ENCODE data around the gene CAPG. TPM values are rescaled to one million over a fixed set of nuclear protein-coding genes. Genes with fewer than 3 reads are reported as not detected.
"Not testable (repeated sequence)": the region's sequence is repeated elsewhere in the genome, so short reads cannot be mapped to it uniquely, and the experiment has no call there.

The CAPG gene
- total RNA-seq, 1 donor from 2014 or later = 63.1 TPM

DNA sequence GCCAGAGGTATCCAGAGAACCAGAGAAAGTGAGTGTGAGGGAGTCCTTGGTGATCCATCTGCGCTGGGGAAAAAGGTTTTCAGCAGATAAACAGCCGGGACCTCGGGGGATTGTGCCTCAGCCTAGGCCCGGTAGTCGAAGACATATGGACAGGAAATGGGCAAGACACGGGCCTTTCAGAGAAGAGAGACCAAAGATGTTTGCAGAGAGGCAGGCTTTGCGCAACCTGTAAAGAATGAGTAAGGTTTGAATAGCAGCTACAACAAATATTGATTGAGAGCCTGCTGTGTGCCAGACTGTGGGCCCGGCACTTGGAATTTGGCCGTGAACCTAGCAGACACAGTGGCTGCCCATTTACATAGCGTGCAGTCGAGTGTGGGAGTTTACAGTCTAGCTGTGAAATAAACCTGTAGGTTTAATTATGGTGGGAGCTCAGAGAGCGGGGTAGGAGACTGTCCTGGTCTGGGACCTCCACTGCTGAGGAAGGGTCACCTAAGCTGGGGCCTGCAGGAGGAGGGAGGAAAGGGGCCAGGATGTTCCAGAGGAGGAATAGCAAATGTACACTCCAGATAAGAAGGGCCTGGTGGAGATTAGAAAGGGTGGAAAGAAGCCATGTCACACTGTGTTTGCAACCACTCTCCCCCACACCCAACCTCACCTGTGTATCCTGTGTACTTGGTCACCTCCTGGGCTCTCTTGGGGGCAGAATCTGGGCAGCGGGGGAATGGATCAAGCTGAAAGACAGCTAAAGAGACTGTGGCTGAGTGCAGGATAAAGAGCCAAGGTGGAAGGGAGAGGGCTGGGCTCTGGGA is 11.3 kb upstream of the CAPG start:
- no peak for DNase-seq (ENCODE audit: extremely low read depth, low read depth, low spot score)

DNA sequence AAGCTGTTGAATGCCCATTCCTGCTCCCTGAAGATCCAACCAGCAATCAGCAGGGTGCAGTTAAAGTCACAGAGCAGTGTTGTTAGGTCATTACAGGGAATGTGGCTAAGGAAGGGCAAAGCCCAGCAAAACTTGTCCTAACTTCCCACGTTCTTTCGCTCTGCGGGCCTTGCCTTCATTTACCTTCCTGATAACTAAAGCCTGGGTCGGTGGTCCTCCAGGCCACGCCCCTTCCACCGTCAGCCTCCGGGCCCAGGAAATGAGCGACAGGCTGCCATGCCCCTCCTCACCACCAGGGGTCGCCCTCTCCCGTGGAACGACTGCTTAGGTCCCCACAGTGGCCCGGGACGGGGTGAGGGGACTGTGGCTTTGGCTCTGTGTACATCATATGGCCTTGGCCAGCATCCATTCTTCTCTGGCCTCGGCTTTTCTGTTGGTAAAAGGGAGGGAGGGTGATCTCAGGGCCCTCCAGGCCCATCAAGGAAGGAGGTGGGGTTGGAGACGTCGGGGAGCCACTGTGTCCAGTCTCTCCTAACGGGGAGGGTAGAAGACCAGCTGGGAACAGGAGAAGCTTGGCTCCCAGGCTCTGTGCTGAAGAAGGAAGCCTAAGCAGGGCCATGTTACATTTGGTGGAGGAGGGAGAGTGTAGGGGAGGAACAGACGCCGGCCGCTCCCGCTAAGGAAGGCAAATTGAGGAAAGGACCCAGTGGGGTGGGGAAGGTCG is 10.5 kb upstream of the CAPG start:
- DNase-seq (ENCODE audit: extremely low read depth, low read depth, low spot score) = no peak

DNA sequence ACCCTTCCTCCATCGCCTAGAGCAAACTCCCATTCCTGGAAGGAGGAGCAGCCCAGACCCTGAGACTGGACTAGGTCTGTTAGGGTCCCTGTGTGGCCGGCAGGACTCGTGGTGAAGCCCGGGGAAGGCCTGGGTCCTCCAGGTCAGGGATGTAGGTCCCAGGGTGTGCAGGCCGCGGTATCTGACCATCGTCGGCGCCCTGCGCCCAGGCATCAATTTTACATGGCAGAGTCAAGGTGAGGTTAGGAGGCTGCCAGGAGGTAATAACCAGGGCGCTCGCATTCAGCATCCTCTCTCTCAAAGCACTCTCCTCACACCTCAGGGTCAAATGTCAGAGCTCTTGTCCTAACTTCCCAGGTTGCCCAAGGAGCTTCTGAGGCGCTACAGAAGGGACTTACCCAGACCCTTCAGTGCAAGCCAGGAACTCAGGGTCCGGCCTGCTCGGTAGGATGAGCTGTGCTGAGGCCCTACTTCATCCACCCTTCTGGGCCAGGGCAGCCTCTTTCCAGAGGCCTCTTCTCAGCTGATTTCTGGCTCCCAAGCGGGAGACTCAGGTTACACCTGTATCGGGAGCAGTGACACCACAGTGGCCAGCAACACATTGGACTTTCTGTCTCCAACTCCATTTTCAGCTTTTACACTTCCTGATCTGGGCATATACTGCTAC is 9.0 kb upstream of the CAPG start:
- DNase-seq (ENCODE audit: extremely low read depth, low read depth, low spot score) = no peak

DNA sequence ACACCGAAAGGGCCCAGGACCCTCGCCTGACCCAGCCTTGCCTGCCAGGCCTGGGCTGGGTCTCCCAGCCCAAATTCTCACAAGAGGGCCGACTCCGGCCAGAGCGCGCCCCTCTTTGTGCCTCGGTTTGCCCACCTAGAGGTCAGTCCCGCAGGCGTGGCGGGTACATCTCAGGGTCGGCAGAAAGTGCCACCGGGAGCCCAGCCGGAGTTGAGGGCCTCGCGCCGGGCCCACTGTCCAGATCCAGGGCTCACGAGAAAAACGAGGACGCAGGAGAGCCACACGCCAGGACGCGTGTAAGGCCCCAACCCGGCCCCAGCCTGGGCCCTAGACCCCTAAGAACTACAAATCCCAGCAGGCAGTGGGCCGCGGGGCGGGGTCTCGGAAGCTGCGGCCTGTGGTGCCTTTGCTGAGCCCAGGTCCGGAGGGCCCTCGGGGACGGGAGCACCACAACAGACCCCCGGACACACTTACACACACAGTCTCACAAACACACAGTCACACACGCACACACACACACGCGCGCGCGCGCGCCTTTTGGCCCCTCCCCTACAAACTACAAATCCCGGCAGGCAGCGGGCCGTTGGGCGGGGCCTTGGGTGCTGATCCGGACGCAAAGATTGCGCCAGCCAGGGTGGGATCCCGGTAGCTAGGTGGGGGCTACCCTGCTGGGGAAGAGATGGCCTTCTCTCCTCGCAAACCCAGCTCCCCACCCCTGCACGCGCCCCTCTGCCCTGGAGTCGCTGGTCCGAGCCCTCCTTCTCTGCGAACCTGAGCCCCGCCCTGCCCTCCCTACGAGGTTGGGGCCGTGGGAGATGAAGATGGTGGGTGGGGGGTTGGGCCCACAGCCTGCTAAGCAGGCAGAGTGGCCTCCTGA is 8.2 kb upstream of the CAPG start, which contains the start of gene SH2D6:
SH2D6 (plus strand) TSS at position 583 of the 877 bp plus-strand sequence. CDS start 10,752 bp downstream, outside the sequence.
- no peak for DNase-seq (ENCODE audit: extremely low read depth, low read depth, low spot score)

DNA sequence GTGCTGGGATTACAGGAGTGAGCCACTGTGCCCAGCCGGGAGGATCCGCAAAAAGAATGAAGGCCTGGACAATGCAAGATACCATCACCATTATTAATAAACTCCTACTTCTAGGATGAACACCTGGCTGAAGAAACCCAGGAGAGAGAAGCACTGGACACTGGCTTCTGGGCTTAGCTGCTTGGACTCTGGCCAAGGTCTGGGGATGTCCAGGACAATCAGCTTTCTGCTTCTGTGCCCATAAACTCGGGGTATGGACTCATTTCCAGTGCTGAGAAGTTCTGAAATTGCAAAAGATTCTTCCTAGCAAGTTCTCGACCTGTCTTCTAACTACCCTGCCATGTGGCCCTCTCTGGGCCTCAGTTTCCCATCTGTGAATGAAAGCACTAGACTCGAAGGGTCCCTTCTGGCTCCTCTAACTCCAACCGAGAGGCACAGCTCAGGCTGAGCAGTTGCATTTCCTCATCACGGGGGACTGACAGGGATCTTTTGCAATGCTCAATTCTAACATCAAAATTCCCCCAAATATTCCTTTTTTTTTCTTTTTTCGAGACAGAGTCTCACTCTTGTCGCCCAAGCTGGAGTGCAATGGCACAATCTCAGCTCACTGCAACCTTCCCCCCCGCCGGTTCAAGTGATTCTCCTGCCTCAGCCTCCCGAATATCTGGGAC is 5.9 kb upstream of the CAPG start:
- no peak for DNase-seq (ENCODE audit: extremely low read depth, low read depth, low spot score)

DNA sequence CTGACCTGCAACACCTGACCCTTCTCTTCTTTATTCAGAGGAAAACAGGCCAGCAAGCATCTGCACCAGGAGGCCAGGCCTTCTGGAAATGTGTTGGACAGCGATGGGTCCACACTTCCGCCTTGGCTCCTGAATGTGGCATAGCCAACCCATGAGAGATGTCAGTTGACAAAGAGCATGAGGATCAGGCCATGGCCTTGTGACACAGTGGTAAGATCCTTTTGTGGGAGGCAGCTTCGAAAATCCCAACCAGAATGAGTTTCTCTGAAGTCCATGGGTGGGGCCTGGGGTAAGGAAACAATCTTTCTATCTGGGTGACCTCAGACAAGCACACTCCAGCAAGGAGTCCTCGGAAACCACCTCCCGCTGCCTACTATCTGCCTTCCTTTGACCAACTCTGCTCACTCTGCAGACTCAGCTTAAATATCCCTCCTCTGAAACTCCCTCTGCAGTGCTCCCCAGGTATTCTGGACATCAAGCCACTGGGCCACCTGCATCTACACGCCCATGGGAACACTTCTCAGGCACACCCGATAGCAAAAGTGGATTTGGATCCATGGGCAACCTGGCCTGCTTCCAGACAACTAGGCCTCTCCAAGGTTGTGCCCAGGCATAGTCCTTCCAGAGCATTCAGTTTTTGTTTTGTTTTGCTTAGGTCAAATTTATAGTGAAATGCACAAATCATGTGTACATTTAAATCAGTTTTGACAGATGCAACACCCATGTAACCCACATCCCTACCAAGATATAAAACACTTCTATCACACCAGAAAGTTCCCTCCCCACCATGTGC is 4.8 kb upstream of the CAPG start:
- no peak for DNase-seq (ENCODE audit: extremely low read depth, low read depth, low spot score)

DNA sequence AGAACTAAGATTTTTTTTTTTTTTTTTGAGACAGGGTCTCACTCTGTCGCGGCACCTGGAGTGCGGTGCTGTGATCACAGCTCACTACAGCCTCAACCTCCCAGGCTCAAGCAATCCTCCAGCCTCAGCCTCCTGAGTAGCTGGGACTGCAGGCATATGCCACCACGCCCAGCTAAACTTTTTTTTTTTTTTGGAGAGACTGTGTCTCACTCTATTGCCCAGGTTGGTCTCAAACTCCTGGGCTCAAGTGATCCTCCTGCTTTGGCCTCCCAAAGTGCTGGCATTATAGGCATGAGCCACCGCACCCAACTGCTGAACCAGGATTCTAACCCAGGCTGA is 4.2 kb upstream of the CAPG start:
- not testable (repeated sequence) for DNase-seq (ENCODE audit: extremely low read depth, low read depth, low spot score)

DNA sequence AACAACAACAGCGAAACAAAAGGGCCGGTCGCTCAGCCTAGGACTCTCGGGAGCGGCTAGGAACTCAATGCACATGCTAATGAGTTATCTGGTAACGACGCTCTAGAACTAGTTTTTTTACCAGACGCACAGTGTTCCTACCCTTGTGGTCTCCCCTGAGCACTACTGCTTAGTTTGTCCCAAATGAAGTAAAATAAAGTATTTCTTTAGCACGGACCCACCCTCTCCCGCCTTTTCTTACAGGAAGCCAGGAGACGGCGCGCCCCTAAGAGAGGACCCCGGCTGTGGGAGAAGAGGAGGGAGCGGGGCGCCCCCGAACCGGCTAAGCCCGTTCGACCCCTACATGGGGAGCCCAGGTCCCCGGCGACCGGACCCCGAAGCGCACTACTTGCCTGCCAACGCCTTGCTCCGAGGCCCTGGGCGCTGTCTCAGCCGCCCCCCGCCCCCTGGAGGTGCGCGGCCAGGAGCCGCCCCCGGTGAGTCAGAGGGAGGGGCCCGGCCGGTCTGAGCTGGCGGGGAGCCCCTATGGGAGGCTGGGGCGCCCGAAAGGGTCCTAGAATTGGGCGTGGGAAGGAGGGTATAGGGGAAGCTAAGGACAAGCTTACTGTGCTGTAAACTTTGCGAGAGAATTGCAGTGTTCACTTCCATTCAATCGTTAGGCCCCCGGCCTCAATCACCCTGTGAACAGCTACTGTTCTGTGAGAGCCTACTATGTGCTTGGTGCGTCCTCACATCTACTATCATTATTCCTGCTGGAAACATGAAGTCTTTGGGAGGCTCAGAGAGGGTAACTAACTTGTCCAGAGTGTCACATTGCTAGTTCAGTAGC is 3.6 kb upstream of the CAPG start:
- DNase-seq (ENCODE audit: extremely low read depth, low read depth, low spot score) = no peak

DNA sequence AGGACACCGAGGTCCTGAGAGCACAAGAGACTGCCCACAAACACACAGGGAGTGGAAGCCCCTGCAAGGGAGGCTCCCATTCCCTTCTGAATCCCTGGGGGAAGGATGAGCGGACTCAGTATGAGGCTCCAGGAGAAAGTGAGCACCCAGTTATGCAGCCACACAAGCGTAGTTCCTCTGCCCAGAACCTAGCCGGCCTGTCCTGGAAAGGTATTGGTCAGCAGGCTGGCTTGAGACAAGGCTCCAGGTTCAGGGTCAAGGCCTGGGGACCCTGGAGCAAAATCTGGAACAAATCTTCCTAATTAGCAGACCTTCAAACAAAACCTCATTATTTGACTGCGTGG is 1.2 kb upstream of the CAPG start:
- no peak for DNase-seq (ENCODE audit: extremely low read depth, low read depth, low spot score)

DNA sequence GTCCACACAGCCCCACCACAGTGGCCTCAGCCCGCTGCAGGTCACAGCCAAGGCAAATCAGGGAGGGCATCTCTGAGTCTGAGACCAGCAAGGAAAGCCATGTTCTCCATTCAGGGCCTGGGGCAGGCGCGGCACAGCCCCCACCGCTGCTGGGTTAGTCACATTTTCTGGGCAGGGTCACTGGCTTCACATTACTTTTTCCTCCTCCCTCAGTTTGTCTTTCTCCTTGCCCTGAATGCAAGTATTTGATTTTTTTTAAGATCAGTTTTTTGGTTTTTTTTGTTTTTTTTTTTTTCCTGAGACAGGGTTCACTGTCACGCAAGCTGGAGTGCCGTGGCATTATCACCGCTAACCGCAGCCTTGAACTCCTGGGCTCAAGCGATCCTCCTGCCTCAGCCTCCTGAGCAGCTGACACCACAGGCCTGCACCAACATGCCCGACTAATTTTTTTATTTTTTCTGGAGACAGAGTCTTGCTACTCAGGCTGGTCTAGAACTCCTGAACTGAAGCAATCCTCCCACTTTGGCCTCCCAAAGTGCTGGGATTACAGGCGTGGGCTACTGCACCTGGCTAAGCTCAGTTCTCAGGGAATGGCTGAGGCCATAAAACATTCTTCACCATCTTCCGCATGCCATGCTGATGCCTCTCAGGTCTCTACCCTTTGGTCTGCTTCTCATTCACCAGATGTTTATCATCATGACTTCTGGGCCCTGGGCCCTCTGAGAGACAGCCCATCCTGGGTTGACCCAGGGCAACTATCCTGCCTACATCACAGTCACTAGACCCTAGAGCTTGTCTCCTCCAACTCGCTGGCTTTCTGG is 628 bp upstream of the CAPG start:
- no peak for DNase-seq (ENCODE audit: extremely low read depth, low read depth, low spot score)

DNA sequence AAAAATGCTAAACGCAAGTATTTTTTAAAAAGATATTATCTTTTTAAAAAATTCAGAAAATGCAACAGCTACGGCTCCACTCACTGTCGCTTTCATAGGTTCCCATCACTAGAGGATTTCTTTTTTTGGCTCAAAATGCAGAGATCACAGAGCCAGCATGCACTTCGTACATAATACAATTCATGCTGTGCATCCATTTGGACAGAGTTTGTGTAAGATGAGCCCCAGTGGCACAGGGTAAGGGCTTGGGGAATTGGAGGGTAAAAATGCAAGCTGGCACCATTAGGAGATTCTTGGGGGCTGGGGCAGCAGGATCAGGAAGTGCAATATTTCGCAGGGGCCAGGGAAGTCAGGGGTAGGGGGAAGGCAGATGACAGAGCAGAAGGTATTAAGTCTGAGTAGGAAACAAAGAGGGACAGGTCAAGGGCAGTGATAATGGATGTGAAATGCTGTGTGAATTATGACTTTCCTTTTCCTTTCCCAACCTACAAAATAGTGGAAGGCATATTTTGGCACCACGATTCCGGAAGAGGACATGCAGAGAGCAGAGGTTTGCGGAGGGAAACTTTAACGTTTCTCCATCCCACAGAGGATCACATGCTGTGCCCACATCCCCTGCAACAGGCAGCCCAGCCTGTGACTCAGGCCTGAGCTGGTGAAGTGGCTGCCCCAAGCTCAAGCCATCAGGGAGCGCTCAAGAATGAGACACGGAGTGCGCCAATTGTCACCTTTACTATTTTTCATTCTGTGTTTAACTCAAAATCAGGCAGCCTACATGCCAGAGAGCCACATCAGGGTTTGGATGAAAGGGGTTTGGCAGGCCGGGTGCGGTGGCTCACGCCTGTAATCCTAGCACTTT is 4.7 kb downstream of the CAPG start:
- no peak for DNase-seq (ENCODE audit: extremely low read depth, low read depth, low spot score)

DNA sequence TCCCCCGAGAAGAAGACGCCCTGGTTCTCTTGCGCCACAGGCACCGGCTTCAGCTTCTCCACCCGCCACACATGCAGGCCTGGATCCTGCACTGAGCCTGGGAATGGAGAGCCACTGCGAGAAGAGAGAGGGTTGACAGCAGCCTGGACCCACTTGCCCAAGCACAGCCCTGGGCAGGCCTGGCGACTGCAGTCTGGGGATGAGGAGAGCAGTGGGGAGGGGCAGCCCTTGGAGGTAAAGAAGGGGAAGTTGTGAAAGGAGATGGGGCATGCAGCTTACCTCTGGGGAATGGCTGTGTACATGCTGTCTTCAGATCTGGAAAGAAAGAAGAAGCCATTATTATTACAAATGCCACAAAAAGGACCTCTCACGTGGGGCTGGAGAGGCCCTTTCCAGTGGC is 8.3 kb downstream of the CAPG start:
- no peak for DNase-seq (ENCODE audit: extremely low read depth, low read depth, low spot score)

DNA sequence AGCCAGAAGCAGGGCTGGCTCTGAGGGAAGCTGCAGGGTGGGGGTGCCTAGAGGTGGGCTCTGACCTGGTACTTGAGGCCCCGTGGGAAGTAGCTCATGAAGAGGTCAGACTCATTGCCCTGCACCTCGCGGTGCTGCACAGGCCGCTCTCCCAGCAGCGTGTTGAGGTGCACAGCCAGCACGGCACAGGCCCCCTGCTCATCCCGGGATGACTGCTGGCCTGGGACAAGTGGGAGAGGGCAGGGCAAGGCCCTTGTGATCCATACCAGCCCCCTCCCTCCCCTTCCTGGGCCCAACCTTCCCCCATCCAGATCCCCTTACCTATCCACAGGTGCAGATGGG is 8.7 kb downstream of the CAPG start:
- no peak for DNase-seq (ENCODE audit: extremely low read depth, low read depth, low spot score)

DNA sequence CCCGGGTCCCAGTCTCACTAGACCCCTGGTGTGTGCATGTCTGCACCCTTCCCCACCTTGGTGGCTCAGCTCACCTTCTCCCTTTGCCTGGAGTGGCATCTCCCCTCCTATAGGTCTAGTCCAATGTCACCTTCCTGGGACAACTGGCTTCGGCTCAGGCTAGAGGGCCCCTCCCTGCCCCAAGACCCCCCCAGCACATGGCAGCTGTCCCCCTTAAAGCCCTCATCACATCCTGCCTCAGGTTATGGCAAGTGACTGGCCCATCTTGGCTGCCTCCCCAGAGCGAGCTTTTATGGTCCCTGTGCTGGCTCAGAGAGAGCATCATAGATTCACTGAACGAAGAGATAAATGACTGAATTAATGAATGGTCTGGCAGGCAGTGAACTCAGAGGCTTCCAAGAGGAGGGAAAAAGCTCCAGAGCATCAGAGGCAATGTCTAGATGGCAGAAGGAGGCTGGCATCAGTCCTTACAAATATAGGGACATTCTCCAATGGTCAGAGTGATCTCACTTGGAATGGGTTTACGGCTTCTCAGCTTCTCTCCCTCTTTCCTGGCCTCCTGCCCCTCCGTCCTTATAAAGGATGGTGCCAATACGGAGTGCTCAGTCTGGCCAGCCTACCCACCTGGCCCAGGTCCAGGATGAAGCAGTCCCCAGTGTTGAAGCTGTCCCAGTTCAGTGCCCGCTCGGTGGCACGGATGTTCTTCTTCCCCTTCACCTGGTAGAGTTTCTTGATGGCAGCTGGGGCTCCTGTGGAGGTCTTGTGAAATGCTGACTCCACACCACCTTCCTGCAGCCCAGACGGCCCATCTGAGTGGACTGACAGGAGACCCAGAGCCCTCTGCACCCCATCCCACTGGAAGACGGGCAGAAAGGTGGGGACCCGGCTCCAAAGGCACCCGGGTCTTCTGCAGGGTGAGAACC is 9.4 kb downstream of the CAPG start:
- DNase-seq (ENCODE audit: extremely low read depth, low read depth, low spot score) = no peak

DNA sequence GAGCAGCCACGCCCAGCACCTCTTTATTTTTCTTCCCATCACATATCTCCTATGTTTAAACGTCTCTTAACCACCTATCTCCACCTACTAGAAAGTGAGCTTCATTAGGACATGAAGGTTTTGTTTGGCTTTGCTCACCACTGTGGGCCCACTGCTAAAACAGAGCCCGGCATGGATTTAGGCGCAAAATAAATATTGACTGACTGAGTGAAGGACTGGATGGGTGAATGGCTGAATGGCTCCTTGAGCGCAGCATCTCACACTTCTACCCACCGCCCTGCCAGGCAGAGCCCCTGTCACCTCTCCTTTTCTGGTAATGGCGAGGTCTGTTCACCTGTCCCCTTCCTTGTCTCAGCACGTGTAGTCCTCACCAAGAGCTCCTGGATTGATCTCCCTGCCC is 10.1 kb downstream of the CAPG start:
- no peak for DNase-seq (ENCODE audit: extremely low read depth, low read depth, low spot score)

DNA sequence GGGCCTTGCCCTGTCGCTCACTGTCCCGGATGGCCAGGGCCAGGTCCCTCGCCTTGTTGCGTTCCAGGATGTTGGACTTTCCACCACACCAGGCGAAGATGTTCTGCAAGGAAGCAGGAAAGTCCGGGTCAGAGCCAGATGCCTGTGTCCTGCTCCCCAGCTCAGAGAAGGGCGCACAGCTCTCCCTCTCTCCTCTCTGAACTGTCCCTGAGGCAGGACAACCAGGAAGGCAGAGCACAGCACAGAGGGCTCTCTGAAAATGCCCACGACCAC is 11.0 kb downstream of the CAPG start:
- DNase-seq (ENCODE audit: extremely low read depth, low read depth, low spot score) = no peak
